ENCODE results near the gene STK10.

- TF ChIP-seq CTCF (optimal IDR thresholded peaks at IDR 0.05 in 1 of 3, IDR thresholded peaks at IDR 0.05 in 1 of 3, conservative IDR thresholded peaks at IDR 0.05 in 1 of 3; ENCODE audit: extremely low read depth in 1 of 3, insufficient read depth in 2 of 3, low read length in 3 of 3) (no peak), EZH2 (IDR thresholded peaks at IDR 0.05; ENCODE audit: low read length) (no peak)
Measured at GRCh38 chr5:171992305-171992704, 195.7 kb downstream of the STK10 start.
